ENCODE results near the gene GNAQ. TPM values are rescaled to one million over a fixed set of nuclear protein-coding genes. Genes with fewer than 3 reads are reported as not detected.
"Not testable (repeated sequence)": the region's sequence is repeated elsewhere in the genome, so short reads cannot be mapped to it uniquely, and the experiment has no call there.

GNAQ gene
- polyA plus RNA-seq, 1 donor (not counting 4 experiments of a cell fraction or from before 2014, with no cell fraction given) = 64.3 TPM

DNA sequence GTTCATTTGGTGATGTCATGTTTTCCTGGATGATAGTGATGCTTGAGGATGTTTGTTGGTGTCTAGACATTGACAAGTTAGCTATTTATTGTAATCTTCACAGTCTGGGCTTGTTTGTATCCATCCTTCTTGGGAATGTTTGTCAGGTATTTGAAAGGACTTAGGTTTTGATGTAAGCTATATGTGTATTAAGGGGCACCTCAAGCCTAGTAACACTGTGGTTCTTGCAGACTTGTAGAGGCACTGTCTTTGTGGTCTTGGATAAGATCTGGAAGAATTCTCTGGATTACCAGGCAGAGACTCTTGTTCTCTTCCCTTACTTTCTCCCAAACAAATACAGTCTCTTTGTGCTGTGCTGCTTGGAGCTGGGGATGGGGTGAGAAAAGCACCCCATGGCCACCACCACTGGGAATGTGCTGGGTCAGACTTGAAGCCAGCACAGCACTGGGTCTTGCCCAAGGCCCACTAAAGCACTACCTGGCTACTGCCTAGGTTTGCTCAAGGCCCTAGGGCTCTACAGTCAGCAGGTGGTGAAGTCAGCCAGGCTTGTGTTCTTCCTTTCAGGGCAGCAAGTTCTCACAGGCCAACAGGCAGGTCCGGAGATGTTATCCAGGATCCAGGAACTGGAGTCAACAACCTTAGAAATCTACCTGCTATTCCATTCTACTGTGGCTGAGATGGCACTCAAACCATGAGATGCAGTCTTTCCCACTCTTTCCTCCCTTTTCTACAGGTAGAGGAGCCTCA is 334.2 kb downstream of the GNAQ start:
- peak overlapping the region; percentile 35 for H3K4me2 ChIP-seq (ENCODE audit: control insufficient read depth, extremely low read depth, insufficient read depth, low read depth, low read length)
- H3K9me3 ChIP-seq (ENCODE audit: control insufficient read depth, low read depth, low read length) = no peaks in the 10 kb centered on the region
- H2AFZ ChIP-seq (ENCODE audit: control insufficient read depth, low read length) = peak overlapping the region; percentile 59
- no peaks in the 10 kb centered on the region for H3K27me3 ChIP-seq (ENCODE audit: control insufficient read depth, extremely low read depth, insufficient read depth, low read length)
- H3K4me3 ChIP-seq (ENCODE audit: control insufficient read depth in 2 of 3, extremely low read depth in 1 of 3, insufficient read depth in 2 of 3, low read depth in 1 of 3, low read length in 3 of 3) = no peak overlapping the region
- TF ChIP-seq EZH2 (IDR thresholded peaks at IDR 0.05; ENCODE audit: low read length) = no peak
- peak in 1 of 3 experiments; percentile 5 for TF ChIP-seq CTCF (optimal IDR thresholded peaks at IDR 0.05 in 1 of 3, IDR thresholded peaks at IDR 0.05 in 1 of 3, conservative IDR thresholded peaks at IDR 0.05 in 1 of 3; ENCODE audit: extremely low read depth in 1 of 3, insufficient read depth in 2 of 3, low read length in 3 of 3)
- peak overlapping the region; percentile 24 for H3K27ac ChIP-seq (ENCODE audit: control insufficient read depth, insufficient read depth, low read length)
- H3K4me1 ChIP-seq (ENCODE audit: control insufficient read depth, extremely low read depth, insufficient read depth, low read length) = peaks cover 19% of the 10 kb centered on the region
- peak; percentile 97 for FAIRE-seq
- H3K9me1 ChIP-seq (ENCODE audit: control insufficient read depth, extremely low read depth, insufficient read depth, low read length) = no peaks in the 10 kb centered on the region
- no peaks in the 10 kb centered on the region for H3K79me2 ChIP-seq (ENCODE audit: control insufficient read depth, insufficient read depth, low read length)
- dilution Hi-C loops (cut with MboI; ENCODE audit: extremely low pct_ligation_motif_present, low sequenced_read_pairs) = no loop called here
- H4K20me1 ChIP-seq (ENCODE audit: control insufficient read depth, extremely low read depth, insufficient read depth, low read length) = no peaks in the 10 kb centered on the region
- no peak overlapping the region for H3K9ac ChIP-seq (ENCODE audit: control insufficient read depth, extremely low read depth, insufficient read depth, low read length)
- peak; percentile 79 for DNase-seq (ENCODE audit: low read depth, low spot score)
- no peaks in the 10 kb centered on the region for H3K36me3 ChIP-seq (ENCODE audit: control insufficient read depth in 2 of 2, extremely low read depth in 1 of 2, insufficient read depth in 2 of 2, low read length in 2 of 2)

- DNase-seq (ENCODE audit: low read depth, low spot score); H3K9ac ChIP-seq (ENCODE audit: control insufficient read depth, extremely low read depth, insufficient read depth, low read length); FAIRE-seq; H3K4me1 ChIP-seq (ENCODE audit: control insufficient read depth, extremely low read depth, insufficient read depth, low read length); H2AFZ ChIP-seq (ENCODE audit: control insufficient read depth, low read length); H4K20me1 ChIP-seq (ENCODE audit: control insufficient read depth, extremely low read depth, insufficient read depth, low read length); H3K27me3 ChIP-seq (ENCODE audit: control insufficient read depth, extremely low read depth, insufficient read depth, low read length); H3K9me3 ChIP-seq (ENCODE audit: control insufficient read depth, low read depth, low read length); H3K27ac ChIP-seq (ENCODE audit: control insufficient read depth, insufficient read depth, low read length); H3K9me1 ChIP-seq (ENCODE audit: control insufficient read depth, extremely low read depth, insufficient read depth, low read length); H3K4me3 ChIP-seq (ENCODE audit: control insufficient read depth in 2 of 3, extremely low read depth in 1 of 3, insufficient read depth in 2 of 3, low read depth in 1 of 3, low read length in 3 of 3); H3K79me2 ChIP-seq (ENCODE audit: control insufficient read depth, insufficient read depth, low read length); H3K4me2 ChIP-seq (ENCODE audit: control insufficient read depth, extremely low read depth, insufficient read depth, low read depth, low read length); dilution Hi-C loops (cut with MboI; ENCODE audit: extremely low pct_ligation_motif_present, low sequenced_read_pairs); H3K36me3 ChIP-seq (ENCODE audit: control insufficient read depth in 2 of 2, extremely low read depth in 1 of 2, insufficient read depth in 2 of 2, low read length in 2 of 2): not testable (repeated sequence)
These were observed 340.9 kb downstream of the GNAQ start for GRCh38 chr9:77690723-77691122.

- H3K27me3 ChIP-seq (ENCODE audit: control insufficient read depth, extremely low read depth, insufficient read depth, low read length); dilution Hi-C loops (cut with MboI; ENCODE audit: extremely low pct_ligation_motif_present, low sequenced_read_pairs); H3K27ac ChIP-seq (ENCODE audit: control insufficient read depth, insufficient read depth, low read length); H2AFZ ChIP-seq (ENCODE audit: control insufficient read depth, low read length); H3K9me3 ChIP-seq (ENCODE audit: control insufficient read depth, low read depth, low read length); H3K4me3 ChIP-seq (ENCODE audit: control insufficient read depth in 2 of 3, extremely low read depth in 1 of 3, insufficient read depth in 2 of 3, low read depth in 1 of 3, low read length in 3 of 3); H3K36me3 ChIP-seq (ENCODE audit: control insufficient read depth in 2 of 2, extremely low read depth in 1 of 2, insufficient read depth in 2 of 2, low read length in 2 of 2); FAIRE-seq; DNase-seq (ENCODE audit: low read depth, low spot score); H3K9ac ChIP-seq (ENCODE audit: control insufficient read depth, extremely low read depth, insufficient read depth, low read length); H3K9me1 ChIP-seq (ENCODE audit: control insufficient read depth, extremely low read depth, insufficient read depth, low read length); H3K4me2 ChIP-seq (ENCODE audit: control insufficient read depth, extremely low read depth, insufficient read depth, low read depth, low read length); H3K4me1 ChIP-seq (ENCODE audit: control insufficient read depth, extremely low read depth, insufficient read depth, low read length); H3K79me2 ChIP-seq (ENCODE audit: control insufficient read depth, insufficient read depth, low read length); H4K20me1 ChIP-seq (ENCODE audit: control insufficient read depth, extremely low read depth, insufficient read depth, low read length): not testable (repeated sequence)
These were observed 341.5 kb downstream of the GNAQ start for GRCh38 chr9:77690119-77690518.

GRCh38 chr9:77687737-77688136 is 343.9 kb downstream of the GNAQ start:
- H3K36me3 ChIP-seq (ENCODE audit: control insufficient read depth in 2 of 2, extremely low read depth in 1 of 2, insufficient read depth in 2 of 2, low read length in 2 of 2); H3K9me1 ChIP-seq (ENCODE audit: control insufficient read depth, extremely low read depth, insufficient read depth, low read length); FAIRE-seq; H2AFZ ChIP-seq (ENCODE audit: control insufficient read depth, low read length); H3K27me3 ChIP-seq (ENCODE audit: control insufficient read depth, extremely low read depth, insufficient read depth, low read length); H3K9me3 ChIP-seq (ENCODE audit: control insufficient read depth, low read depth, low read length); dilution Hi-C loops (cut with MboI; ENCODE audit: extremely low pct_ligation_motif_present, low sequenced_read_pairs); DNase-seq (ENCODE audit: low read depth, low spot score); H3K4me2 ChIP-seq (ENCODE audit: control insufficient read depth, extremely low read depth, insufficient read depth, low read depth, low read length); H3K27ac ChIP-seq (ENCODE audit: control insufficient read depth, insufficient read depth, low read length); H3K4me1 ChIP-seq (ENCODE audit: control insufficient read depth, extremely low read depth, insufficient read depth, low read length); H4K20me1 ChIP-seq (ENCODE audit: control insufficient read depth, extremely low read depth, insufficient read depth, low read length); H3K4me3 ChIP-seq (ENCODE audit: control insufficient read depth in 2 of 3, extremely low read depth in 1 of 3, insufficient read depth in 2 of 3, low read depth in 1 of 3, low read length in 3 of 3); H3K79me2 ChIP-seq (ENCODE audit: control insufficient read depth, insufficient read depth, low read length); H3K9ac ChIP-seq (ENCODE audit: control insufficient read depth, extremely low read depth, insufficient read depth, low read length): not testable (repeated sequence)

Measured in keratinocyte (primary cell).